ENCODE measurements around the gene ZFP36L1. TPM values are rescaled to one million over a fixed set of nuclear protein-coding genes. Genes with fewer than 3 reads are reported as not detected.

The ZFP36L1 gene
- total RNA-seq, 4 donors from 2014 or later = 363 to 395 (median 384) TPM

DNA sequence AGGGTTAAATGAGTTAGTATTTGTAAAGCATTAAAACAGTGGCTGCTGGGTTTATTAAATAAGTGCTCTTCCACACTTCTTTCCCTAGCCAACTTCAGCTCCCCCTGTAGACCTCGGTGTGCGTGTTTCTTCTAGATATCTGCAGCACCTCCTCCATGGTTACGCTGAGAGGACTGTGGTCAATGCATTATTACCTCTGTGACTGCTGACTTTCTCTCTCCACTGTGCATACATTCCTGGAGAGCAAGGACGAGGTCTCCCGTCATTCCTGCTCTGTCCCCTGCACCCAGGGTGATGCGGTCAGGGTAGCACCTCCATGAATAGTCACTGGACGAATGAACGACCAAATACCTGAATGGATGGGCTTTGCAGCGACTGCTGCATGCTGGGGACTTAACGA lies 44.6 kb downstream of the ZFP36L1 start:
- no peak for DNase-seq (ENCODE audit: low spot score)
- no peak for ATAC-seq (ENCODE audit: low FRiP score)
- TF ChIP-seq CTCF (IDR thresholded peaks at IDR 0.05) = no peak

GRCh38 chr14:68747393-68747792 lies 45.5 kb downstream of the ZFP36L1 start:
- ATAC-seq (ENCODE audit: low FRiP score) (no peak), DNase-seq (ENCODE audit: low spot score) (no peak)
- no peak for TF ChIP-seq CTCF (IDR thresholded peaks at IDR 0.05)

- no peak for TF ChIP-seq CTCF (IDR thresholded peaks at IDR 0.05)
- ATAC-seq (ENCODE audit: low FRiP score) (no peak), DNase-seq (ENCODE audit: low spot score) (no peak)
These were observed 48.3 kb downstream of the ZFP36L1 start for GRCh38 chr14:68744613-68745012.

- ATAC-seq (ENCODE audit: low FRiP score) (no peak), DNase-seq (ENCODE audit: low spot score) (no peak)
- TF ChIP-seq CTCF (IDR thresholded peaks at IDR 0.05) = no peak
These were observed 50.9 kb downstream of the ZFP36L1 start for GRCh38 chr14:68741839-68742470.

DNA sequence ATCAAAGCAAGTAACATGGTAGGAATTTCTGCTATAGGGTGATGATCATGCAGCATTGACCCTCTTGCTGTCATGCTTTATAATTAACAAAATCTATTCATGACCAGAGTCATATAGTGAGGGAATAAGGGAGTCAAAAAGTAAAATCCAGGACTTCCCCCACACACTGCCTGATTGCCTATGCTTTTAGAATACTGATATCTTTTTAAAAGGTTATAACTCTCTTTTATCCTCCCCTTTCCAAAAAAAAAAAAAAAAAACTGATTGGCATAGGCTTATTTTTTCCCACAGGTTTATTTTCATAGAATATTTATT lies 51.4 kb downstream of the ZFP36L1 start:
- DNase-seq (ENCODE audit: low spot score) = no peak
- no peak for TF ChIP-seq CTCF (IDR thresholded peaks at IDR 0.05)
- ATAC-seq (ENCODE audit: low FRiP score) = no peak

DNA sequence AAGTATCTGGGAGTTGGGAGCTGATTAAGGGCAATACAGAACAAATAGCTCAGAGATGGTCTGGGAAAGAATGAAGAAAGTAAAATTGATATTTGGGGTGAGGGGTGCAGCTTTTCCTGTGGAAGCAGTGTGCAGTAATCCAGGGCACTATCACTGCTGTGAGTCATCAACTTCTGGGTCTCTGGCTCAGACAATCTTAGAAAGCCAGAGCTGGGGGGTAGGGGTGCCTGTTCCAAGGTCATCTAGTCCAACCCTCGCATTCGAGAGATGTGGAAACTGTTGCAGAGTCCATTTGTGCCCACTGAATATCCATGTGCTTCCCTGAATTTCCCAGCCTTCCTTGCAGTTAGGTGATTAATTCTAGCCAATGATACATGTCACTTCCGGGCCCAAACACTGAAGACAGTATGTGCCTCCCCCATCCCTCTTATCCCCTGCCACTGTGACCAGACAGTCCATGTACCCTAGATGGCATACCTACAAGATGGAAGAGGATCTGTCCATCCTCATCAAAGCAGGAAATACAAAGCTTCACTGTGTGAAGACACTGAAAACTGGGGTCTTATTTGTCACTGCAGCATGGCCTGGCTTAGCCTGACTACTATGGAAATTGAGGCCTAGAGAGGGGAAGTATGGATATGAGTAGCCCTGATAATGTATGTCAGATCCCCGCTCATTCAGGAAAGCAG lies 51.9 kb downstream of the ZFP36L1 start:
- ATAC-seq (ENCODE audit: low FRiP score) (no peak), DNase-seq (ENCODE audit: low spot score) (no peak)
- no peak for TF ChIP-seq CTCF (IDR thresholded peaks at IDR 0.05)

DNA sequence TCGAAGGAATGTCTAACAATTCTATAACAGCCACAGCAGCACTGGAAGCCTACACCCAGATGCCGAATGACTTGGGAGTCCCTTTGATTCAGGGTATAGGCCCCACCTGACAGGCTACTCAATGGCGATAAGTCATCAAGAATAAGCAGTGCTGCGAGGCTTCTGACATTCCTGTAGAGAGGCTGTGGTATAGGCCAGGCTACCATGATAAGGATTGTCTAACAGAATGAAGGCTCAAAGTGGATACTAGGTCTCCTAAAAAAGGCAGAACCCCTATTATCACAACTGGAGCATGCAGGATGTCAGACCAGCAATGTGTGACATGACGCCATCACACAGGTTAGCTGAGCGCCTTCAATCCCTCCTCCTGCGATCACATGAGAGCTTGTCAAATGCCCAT lies 53.2 kb downstream of the ZFP36L1 start:
- no peak for ATAC-seq (ENCODE audit: low FRiP score)
- DNase-seq (ENCODE audit: low spot score) = no peak
- no peak for TF ChIP-seq CTCF (IDR thresholded peaks at IDR 0.05)

All from omental fat pad (tissue), 4 donors.